Endothelial cell (in vitro differentiated cells): Measurements from ENCODE around the gene SP140. TPM values are rescaled to one million over a fixed set of nuclear protein-coding genes. Genes with fewer than 3 reads are reported as not detected.

Experiments used
- DNase-seq: peaks from one replicate; pipeline ENCODE4 v3.0.0; 2021; ENCODE audit warnings: low spot score
- H3K27ac Mint-ChIP-seq: one replicate; pipeline ENCODE4 v1.8.0; 2021; ENCODE audit warnings: mixed read lengths, inconsistent platforms; ENCODE audit not compliant: unreplicated experiment
- H3K27me3 Mint-ChIP-seq: one replicate; pipeline ENCODE4 v1.8.0; 2021; ENCODE audit warnings: mild to moderate bottlenecking, moderate library complexity, mixed read lengths, inconsistent platforms; ENCODE audit not compliant: unreplicated experiment
- H3K36me3 Mint-ChIP-seq: one replicate; pipeline ENCODE4 v1.8.0; 2021; ENCODE audit warnings: mild to moderate bottlenecking, low read depth, mixed read lengths, inconsistent platforms; ENCODE audit not compliant: unreplicated experiment
- H3K4me1 Mint-ChIP-seq: one replicate; pipeline ENCODE4 v1.8.0; 2021; ENCODE audit warnings: mild to moderate bottlenecking, mixed read lengths, inconsistent platforms; ENCODE audit not compliant: unreplicated experiment
- H3K4me3 Mint-ChIP-seq: one replicate; pipeline ENCODE4 v1.8.0; 2021; ENCODE audit warnings: mild to moderate bottlenecking, mixed read lengths, inconsistent platforms; ENCODE audit not compliant: unreplicated experiment
- H3K9me3 Mint-ChIP-seq: one replicate; pipeline ENCODE4 v1.8.0; 2021; ENCODE audit warnings: mixed read lengths, inconsistent platforms; ENCODE audit not compliant: unreplicated experiment
- CTCF ChIP-seq: fragments of 200-600 bp; sonication (generic); IDR thresholded peaks from one replicate; pipeline ENCODE4 v1.5.0; 2021; ENCODE audit warnings: antibody characterized with exemption; ENCODE audit not compliant: unreplicated experiment
- total RNA-seq: library from RNA; stranded (reverse); fragmentation: NEBNext Ultra II Directional; extraction: Animal tissue kit (Norgen Biotek cat#: 25700); gene quantifications from one replicate; pipeline ENCODE4 v1.2.1, GENCODE V29; 2021; ENCODE audit not compliant: unreplicated experiment

The SP140 gene
- total RNA-seq, 1 donor from 2014 or later = not detected

GRCh38 chr2:230347659-230348305 is 122.2 kb downstream of the SP140 start:
- H3K9me3 Mint-ChIP-seq = no peaks in the 10 kb centered on the region
- DNase-seq = no peak
- no peak for TF ChIP-seq CTCF
- no peaks in the 10 kb centered on the region for H3K4me1 Mint-ChIP-seq
- H3K27ac Mint-ChIP-seq = no peak overlapping the region
- H3K27me3 Mint-ChIP-seq = no peaks in the 10 kb centered on the region
- no peaks in the 10 kb centered on the region for H3K36me3 Mint-ChIP-seq
- H3K4me3 Mint-ChIP-seq = no peak overlapping the region

GRCh38 chr2:230348787-230349186 is 123.3 kb downstream of the SP140 start:
- Mint-ChIP-seq H3K36me3 (no peaks in the 10 kb centered on the region), H3K27me3 (no peaks in the 10 kb centered on the region), H3K4me3 (no peak overlapping the region), H3K4me1 (no peaks in the 10 kb centered on the region), H3K9me3 (no peaks in the 10 kb centered on the region), H3K27ac (no peak overlapping the region)
- no peak for DNase-seq
- no peak for TF ChIP-seq CTCF

GRCh38 chr2:230356084-230356483 is 130.5 kb downstream of the SP140 start:
- Mint-ChIP-seq H3K36me3 (no peaks in the 10 kb centered on the region), H3K27me3 (no peaks in the 10 kb centered on the region), H3K4me3 (no peak overlapping the region), H3K27ac (no peak overlapping the region), H3K4me1 (no peaks in the 10 kb centered on the region), H3K9me3 (no peaks in the 10 kb centered on the region)
- no peak for TF ChIP-seq CTCF
- no peak for DNase-seq

- H3K27ac Mint-ChIP-seq = no peak overlapping the region
- no peaks in the 10 kb centered on the region for H3K9me3 Mint-ChIP-seq
- no peak for DNase-seq
- no peaks in the 10 kb centered on the region for H3K36me3 Mint-ChIP-seq
- H3K4me3 Mint-ChIP-seq = no peak overlapping the region
- TF ChIP-seq CTCF = no peak
- H3K4me1 Mint-ChIP-seq = peaks cover 2% of the 10 kb centered on the region
- no peaks in the 10 kb centered on the region for H3K27me3 Mint-ChIP-seq
Measured at GRCh38 chr2:230358305-230358704, 132.8 kb downstream of the SP140 start.

GRCh38 chr2:230360028-230360427 is 134.5 kb downstream of the SP140 start:
- no peaks in the 10 kb centered on the region for H3K9me3 Mint-ChIP-seq
- H3K27ac Mint-ChIP-seq = no peak overlapping the region
- DNase-seq = no peak
- peaks cover 2% of the 10 kb centered on the region for H3K4me1 Mint-ChIP-seq
- TF ChIP-seq CTCF = no peak
- no peaks in the 10 kb centered on the region for H3K36me3 Mint-ChIP-seq
- H3K27me3 Mint-ChIP-seq = no peaks in the 10 kb centered on the region
- no peak overlapping the region for H3K4me3 Mint-ChIP-seq
